HPDE6-E6E7 (cell line): ENCODE results near the gene EOGT.
A peak's percentile ranks its signal among the peaks of the same experiment; 100 is the strongest.

ENCODE experiments used
- DNase-seq: peaks from one replicate; pipeline ENCODE4 v3.0.0; 2011; ENCODE audit warnings: missing footprints; ENCODE audit errors: extremely low spot score

The EOGT gene

GRCh38 chr3:69009559-69010410, 3.7 kb downstream of the EOGT start:
- DNase-seq: no peak

- DNase-seq: no peak
Measured at GRCh38 chr3:69008980-69009379, 4.5 kb downstream of the EOGT start.

GRCh38 chr3:69005791-69006482, 7.5 kb downstream of the EOGT start:
- DNase-seq: no peak

GRCh38 chr3:69005071-69005790, 8.3 kb downstream of the EOGT start:
- no peak for DNase-seq

GRCh38 chr3:69004138-69004537, 9.3 kb downstream of the EOGT start:
- no peak for DNase-seq

GRCh38 chr3:68999605-69000004, 13.9 kb downstream of the EOGT start:
- DNase-seq: no peak

GRCh38 chr3:68999158-68999557, 14.3 kb downstream of the EOGT start:
- no peak for DNase-seq

GRCh38 chr3:68997887-68998286, 15.6 kb downstream of the EOGT start:
- no peak for DNase-seq

GRCh38 chr3:68996356-68996995, 17.0 kb downstream of the EOGT start:
- no peak for DNase-seq

- DNase-seq: no peak
Measured at GRCh38 chr3:68988740-68989139, 24.7 kb downstream of the EOGT start.

GRCh38 chr3:68987322-68987721, 26.2 kb downstream of the EOGT start:
- no peak for DNase-seq

- no peak for DNase-seq
Measured at GRCh38 chr3:68986496-68987208, 26.8 kb downstream of the EOGT start.

- no peak for DNase-seq
Measured at GRCh38 chr3:68985146-68985790, 28.2 kb downstream of the EOGT start.

- DNase-seq: no peak
Measured at GRCh38 chr3:68984011-68984530, 29.4 kb downstream of the EOGT start.

GRCh38 chr3:68977486-68978167, 35.9 kb downstream of the EOGT start:
- DNase-seq: no peak

- no peak for DNase-seq
Measured at GRCh38 chr3:68974711-68975110, 38.8 kb downstream of the EOGT start.

- DNase-seq: no peak
Measured at GRCh38 chr3:68973639-68974038, 39.8 kb downstream of the EOGT start.

- DNase-seq: peak; percentile 3
Measured at GRCh38 chr3:68972358-68972979, 41.0 kb downstream of the EOGT start.

- DNase-seq: no peak
Measured at GRCh38 chr3:68964694-68965093, 48.8 kb downstream of the EOGT start.

- no peak for DNase-seq
Measured at GRCh38 chr3:68963891-68964290, 49.6 kb downstream of the EOGT start.
